Fibroblast of the aortic adventitia (primary cell): ENCODE data around the gene TXNDC12. TPM values are rescaled to one million over a fixed set of nuclear protein-coding genes. Genes with fewer than 3 reads are reported as not detected.

Experiments used
- DNase-seq: peaks from one replicate; pipeline ENCODE4 v3.0.0-alpha.2; 2010; ENCODE audit warnings: low read depth
- H3K4me3 ChIP-seq: 2 replicates; pipeline ENCODE4 v1.5.1; 2011; ENCODE audit warnings: low read depth, mild to moderate bottlenecking, control low read depth, low read length, moderate library complexity
- CTCF ChIP-seq: IDR thresholded peaks from 2 replicates; pipeline ENCODE4 v1.5.1; 2011; ENCODE audit warnings: mild to moderate bottlenecking, low read length, control low read depth, inconsistent platforms; ENCODE audit not compliant: insufficient read depth
- small RNA-seq: library from RNA; depleted of rRNA; stranded (forward); fragments of <200 nt; gene quantifications from one replicate; pipeline ENCODE3, GENCODE V24; 2012
- total RNA-seq: library from RNA; depleted of rRNA; stranded (reverse); fragments of >200 nt; gene quantifications from 2 replicates; pipeline ENCODE4 v1.2.3, GENCODE V29; 2012; ENCODE audit warnings: low replicate concordance

Gene TXNDC12
- total RNA-seq, 1 donor: 58.8 TPM

- DNase-seq: no peak
- TF ChIP-seq CTCF: no peak
- no peak overlapping the region for H3K4me3 ChIP-seq
These were observed 78.0 kb downstream of the TXNDC12 start for GRCh38 chr1:51976846-51977602.

- H3K4me3 ChIP-seq: no peak overlapping the region
- DNase-seq: no peak
- TF ChIP-seq CTCF: no peak
These were observed 81.2 kb downstream of the TXNDC12 start for GRCh38 chr1:51973587-51974474.

Small RNAs within 50 kb of the gene (small RNA-seq; reads per million reads assigned to genes)
- not detected for gene RN7SL290P
- gene RNA5SP48: not detected

Other genes starting within 250 kb of the TXNDC12 start
- 73.8 and 129 TPM in 2 replicates for gene NRDC, start 176.5 kb downstream of the TXNDC12 start, total RNA-seq
- 3.6 and 63.4 TPM in 2 replicates for gene RAB3B, start 64.5 kb downstream of the TXNDC12 start, total RNA-seq
- 8.5 and 12.7 TPM in 2 replicates for gene KTI12, start 21.4 kb downstream of the TXNDC12 start, total RNA-seq
- 28.4 and 109 TPM in 2 replicates for gene BTF3L4, start 1.1 kb upstream of the TXNDC12 start, total RNA-seq
- gene ZFYVE9, start 86.9 kb upstream of the TXNDC12 start, total RNA-seq: 28.8 and 38.8 TPM in 2 replicates